ENCODE data around the gene GNAQ. TPM values are rescaled to one million over a fixed set of nuclear protein-coding genes. Genes with fewer than 3 reads are reported as not detected.

GNAQ gene
- total and polyA plus RNA-seq, 2 of the 13 experiments (the other 11 are each of a cell fraction or from before 2014, with no cell fraction given), result 16.5 to 17.7 TPM

DNA sequence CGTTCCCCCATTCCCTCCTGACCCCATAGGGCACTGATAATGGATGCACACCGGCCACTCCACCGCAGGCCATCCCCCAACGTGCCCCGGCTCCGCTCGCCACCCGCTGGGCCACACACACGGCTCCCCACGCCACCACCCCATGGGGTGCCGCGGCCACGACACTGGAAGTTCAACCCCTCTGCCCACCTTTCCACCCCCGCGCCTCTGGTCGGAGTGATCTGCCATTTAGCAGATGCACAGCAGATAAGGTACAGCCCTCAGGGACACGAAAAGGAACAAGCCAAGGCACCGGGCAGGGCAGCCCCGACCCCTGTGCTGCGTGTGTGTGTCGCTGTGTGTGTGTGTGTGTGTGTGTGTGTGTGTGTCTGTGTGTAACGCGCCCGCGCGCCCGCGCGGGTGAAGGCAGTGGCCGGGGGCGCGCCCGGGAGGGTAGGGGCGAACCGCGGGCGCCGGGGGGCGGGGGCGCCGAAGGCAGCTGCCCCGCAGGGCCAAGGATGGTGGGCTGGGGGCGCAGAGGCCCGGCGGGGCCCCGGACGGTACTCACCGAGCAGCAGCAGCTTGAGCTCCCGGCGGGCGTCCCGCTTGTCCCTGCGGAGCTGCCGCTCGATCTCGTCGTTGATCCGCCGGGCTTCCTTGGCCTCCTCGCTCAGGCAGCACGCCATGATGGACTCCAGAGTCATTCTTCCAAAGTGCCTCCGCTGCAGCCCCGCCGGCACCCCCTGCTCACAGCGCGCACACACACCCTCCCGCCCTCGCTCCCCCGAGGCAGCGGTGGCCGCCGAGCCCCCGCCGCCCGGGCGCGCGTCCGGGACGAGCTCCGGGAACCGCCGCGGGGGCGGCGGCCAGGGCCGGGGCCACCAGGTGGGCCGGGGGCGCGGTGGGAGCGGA lies 813 bp downstream of the GNAQ start (continued):
- TF ChIP-seq, protein P1, sequence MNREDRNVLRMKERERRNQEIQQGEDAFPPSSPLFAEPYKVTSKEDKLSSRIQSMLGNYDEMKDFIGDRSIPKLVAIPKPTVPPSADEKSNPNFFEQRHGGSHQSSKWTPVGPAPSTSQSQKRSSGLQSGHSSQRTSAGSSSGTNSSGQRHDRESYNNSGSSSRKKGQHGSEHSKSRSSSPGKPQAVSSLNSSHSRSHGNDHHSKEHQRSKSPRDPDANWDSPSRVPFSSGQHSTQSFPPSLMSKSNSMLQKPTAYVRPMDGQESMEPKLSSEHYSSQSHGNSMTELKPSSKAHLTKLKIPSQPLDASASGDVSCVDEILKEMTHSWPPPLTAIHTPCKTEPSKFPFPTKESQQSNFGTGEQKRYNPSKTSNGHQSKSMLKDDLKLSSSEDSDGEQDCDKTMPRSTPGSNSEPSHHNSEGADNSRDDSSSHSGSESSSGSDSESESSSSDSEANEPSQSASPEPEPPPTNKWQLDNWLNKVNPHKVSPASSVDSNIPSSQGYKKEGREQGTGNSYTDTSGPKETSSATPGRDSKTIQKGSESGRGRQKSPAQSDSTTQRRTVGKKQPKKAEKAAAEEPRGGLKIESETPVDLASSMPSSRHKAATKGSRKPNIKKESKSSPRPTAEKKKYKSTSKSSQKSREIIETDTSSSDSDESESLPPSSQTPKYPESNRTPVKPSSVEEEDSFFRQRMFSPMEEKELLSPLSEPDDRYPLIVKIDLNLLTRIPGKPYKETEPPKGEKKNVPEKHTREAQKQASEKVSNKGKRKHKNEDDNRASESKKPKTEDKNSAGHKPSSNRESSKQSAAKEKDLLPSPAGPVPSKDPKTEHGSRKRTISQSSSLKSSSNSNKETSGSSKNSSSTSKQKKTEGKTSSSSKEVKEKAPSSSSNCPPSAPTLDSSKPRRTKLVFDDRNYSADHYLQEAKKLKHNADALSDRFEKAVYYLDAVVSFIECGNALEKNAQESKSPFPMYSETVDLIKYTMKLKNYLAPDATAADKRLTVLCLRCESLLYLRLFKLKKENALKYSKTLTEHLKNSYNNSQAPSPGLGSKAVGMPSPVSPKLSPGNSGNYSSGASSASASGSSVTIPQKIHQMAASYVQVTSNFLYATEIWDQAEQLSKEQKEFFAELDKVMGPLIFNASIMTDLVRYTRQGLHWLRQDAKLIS (CRISPR knock-in tag; IDR thresholded peaks at IDR 0.05), result no peak
- TF ChIP-seq, protein P2, sequence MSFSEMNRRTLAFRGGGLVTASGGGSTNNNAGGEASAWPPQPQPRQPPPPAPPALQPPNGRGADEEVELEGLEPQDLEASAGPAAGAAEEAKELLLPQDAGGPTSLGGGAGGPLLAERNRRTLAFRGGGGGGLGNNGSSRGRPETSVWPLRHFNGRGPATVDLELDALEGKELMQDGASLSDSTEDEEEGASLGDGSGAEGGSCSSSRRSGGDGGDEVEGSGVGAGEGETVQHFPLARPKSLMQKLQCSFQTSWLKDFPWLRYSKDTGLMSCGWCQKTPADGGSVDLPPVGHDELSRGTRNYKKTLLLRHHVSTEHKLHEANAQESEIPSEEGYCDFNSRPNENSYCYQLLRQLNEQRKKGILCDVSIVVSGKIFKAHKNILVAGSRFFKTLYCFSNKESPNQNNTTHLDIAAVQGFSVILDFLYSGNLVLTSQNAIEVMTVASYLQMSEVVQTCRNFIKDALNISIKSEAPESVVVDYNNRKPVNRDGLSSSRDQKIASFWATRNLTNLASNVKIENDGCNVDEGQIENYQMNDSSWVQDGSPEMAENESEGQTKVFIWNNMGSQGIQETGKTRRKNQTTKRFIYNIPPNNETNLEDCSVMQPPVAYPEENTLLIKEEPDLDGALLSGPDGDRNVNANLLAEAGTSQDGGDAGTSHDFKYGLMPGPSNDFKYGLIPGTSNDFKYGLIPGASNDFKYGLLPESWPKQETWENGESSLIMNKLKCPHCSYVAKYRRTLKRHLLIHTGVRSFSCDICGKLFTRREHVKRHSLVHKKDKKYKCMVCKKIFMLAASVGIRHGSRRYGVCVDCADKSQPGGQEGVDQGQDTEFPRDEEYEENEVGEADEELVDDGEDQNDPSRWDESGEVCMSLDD (CRISPR knock-in tag; IDR thresholded peaks at IDR 0.05; ENCODE audit: borderline replicate concordance), result no peak
- TF ChIP-seq SRSF1 (optimal IDR thresholded peaks at IDR 0.05; ENCODE audit: low read depth, low read length) (no peak), KDM4B (CRISPR knock-in tag; IDR thresholded peaks at IDR 0.05) (no peak), NKX3-1 (CRISPR knock-in tag; IDR thresholded peaks at IDR 0.05) (no peak), ZFP90 (CRISPR knock-in tag; IDR thresholded peaks at IDR 0.05; ENCODE audit: borderline replicate concordance) (no peak), ZNF775 (CRISPR knock-in tag; IDR thresholded peaks at IDR 0.05; ENCODE audit: borderline replicate concordance) (no peak), BRCA1 (CRISPR knock-in tag; IDR thresholded peaks at IDR 0.05) (no peak), IRX3 (CRISPR knock-in tag; IDR thresholded peaks at IDR 0.05; ENCODE audit: borderline replicate concordance, low read depth) (no peak), ZFP36L1 (CRISPR knock-in tag; IDR thresholded peaks at IDR 0.05) (no peak), CCDC6 (CRISPR knock-in tag; IDR thresholded peaks at IDR 0.05) (peak; percentile 13; the same call in 1 of the 2 replicates), ZNF615 (CRISPR knock-in tag; IDR thresholded peaks at IDR 0.05; ENCODE audit: borderline replicate concordance) (no peak), ZNF883 (CRISPR knock-in tag; IDR thresholded peaks at IDR 0.05; ENCODE audit: not compliant biosample characterization) (no peak), TSC22D2 (CRISPR knock-in tag; IDR thresholded peaks at IDR 0.05; ENCODE audit: borderline replicate concordance) (no peak), KAT7 (CRISPR knock-in tag; IDR thresholded peaks at IDR 0.05; ENCODE audit: borderline replicate concordance) (no peak), RFXAP (CRISPR knock-in tag; IDR thresholded peaks at IDR 0.05; ENCODE audit: borderline replicate concordance) (no peak)
- TF ChIP-seq, protein P3, sequence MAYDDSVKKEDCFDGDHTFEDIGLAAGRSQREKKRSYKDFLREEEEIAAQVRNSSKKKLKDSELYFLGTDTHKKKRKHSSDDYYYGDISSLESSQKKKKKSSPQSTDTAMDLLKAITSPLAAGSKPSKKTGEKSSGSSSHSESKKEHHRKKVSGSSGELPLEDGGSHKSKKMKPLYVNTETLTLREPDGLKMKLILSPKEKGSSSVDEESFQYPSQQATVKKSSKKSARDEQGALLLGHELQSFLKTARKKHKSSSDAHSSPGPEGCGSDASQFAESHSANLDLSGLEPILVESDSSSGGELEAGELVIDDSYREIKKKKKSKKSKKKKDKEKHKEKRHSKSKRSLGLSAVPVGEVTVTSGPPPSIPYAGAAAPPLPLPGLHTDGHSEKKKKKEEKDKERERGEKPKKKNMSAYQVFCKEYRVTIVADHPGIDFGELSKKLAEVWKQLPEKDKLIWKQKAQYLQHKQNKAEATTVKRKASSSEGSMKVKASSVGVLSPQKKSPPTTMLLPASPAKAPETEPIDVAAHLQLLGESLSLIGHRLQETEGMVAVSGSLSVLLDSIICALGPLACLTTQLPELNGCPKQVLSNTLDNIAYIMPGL (CRISPR knock-in tag; IDR thresholded peaks at IDR 0.05; ENCODE audit: borderline replicate concordance in 1 of 2, low read depth in 1 of 2), result peak; percentile 42 to 79; a peak in 2 of 4 replicates
- TF ChIP-seq, protein P4, sequence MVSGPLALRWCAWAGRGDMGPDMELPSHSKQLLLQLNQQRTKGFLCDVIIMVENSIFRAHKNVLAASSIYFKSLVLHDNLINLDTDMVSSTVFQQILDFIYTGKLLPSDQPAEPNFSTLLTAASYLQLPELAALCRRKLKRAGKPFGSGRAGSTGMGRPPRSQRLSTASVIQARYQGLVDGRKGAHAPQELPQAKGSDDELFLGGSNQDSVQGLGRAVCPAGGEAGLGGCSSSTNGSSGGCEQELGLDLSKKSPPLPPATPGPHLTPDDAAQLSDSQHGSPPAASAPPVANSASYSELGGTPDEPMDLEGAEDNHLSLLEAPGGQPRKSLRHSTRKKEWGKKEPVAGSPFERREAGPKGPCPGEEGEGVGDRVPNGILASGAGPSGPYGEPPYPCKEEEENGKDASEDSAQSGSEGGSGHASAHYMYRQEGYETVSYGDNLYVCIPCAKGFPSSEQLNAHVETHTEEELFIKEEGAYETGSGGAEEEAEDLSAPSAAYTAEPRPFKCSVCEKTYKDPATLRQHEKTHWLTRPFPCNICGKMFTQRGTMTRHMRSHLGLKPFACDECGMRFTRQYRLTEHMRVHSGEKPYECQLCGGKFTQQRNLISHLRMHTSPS (CRISPR knock-in tag; IDR thresholded peaks at IDR 0.05; ENCODE audit: low read depth), result no peak

Data from HepG2 (cell line).